Stimulated activated memory B cell treated with anti-CD40 and anti-IgM and Interleukin-4, amounts not matched to agents 10 μg/mL and 1 μg/mL and 100 μg/mL, for 72 hours (primary cell): Measurements from ENCODE around the gene KRT14.
"Not testable (repeated sequence)": the region's sequence is repeated elsewhere in the genome, so short reads cannot be mapped to it uniquely, and the experiment has no call there.

ENCODE experiments used
- ATAC-seq: fragments of 150-1000 bp; cut with Tn5 transposase; 2 replicates; pipeline ENCODE4 v1.10.0; 2021
- H3K27ac Mint-ChIP-seq: one replicate; pipeline ENCODE4 v1.8.0; 2022; ENCODE audit warnings: mild to moderate bottlenecking, mixed read lengths
- H3K27me3 Mint-ChIP-seq: one replicate; pipeline ENCODE4 v1.8.0; 2022; ENCODE audit warnings: mixed read lengths
- H3K36me3 Mint-ChIP-seq: one replicate; pipeline ENCODE4 v1.8.0; 2022; ENCODE audit warnings: mixed read lengths
- H3K4me1 Mint-ChIP-seq: one replicate; pipeline ENCODE4 v1.8.0; 2022; ENCODE audit warnings: mixed read lengths
- H3K4me3 Mint-ChIP-seq: one replicate; pipeline ENCODE4 v1.8.0; 2022; ENCODE audit warnings: mild to moderate bottlenecking, moderate library complexity, mixed read lengths
- H3K9me3 Mint-ChIP-seq: one replicate; pipeline ENCODE4 v1.8.0; 2022; ENCODE audit warnings: mixed read lengths

The KRT14 gene

DNA sequence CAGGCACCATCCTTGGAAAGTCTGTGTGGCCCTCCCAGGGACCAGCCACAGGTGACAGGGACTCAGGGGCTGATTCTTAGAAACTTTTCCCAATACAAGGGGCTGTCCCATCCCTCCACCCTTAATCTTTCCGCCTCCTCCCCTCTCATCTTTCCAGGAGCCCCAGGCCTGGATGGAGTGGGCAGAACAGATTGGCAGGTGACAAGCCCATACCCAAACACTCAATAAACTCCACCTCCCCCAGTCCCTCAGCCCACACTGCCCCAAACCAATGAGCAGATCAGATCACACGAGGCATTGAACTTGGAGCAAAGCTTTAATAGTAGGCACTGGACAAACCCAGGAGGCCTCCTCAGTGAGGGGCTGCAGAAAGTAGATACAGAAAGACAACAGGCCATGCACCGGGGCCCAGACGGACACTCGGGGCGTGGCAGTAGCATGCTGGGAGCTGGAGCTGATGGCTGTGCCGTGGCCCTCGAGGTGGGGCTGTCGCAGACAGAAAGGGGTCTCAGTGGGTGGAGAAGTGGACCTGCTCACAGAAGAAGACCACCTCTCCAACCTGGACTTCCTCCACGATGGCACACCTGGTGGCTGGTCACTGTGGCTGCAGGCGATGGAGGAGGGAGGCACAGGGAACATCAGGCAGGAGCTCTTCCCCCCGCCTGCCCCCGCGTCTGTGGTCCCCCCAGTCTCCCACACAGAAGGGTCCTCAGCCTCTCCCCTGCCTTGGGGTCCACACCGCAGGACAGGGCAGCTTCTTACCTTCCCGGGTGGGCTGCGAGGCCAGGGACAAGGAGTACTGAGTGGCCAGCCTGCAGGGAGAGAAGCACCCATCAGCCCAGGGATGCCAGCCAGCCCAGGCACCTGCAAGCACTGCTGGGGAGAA is 39.6 kb upstream of the KRT14 start:
- H3K27me3 Mint-ChIP-seq = peaks cover 58% of the 10 kb centered on the region
- H3K4me1 Mint-ChIP-seq, ATAC-seq, H3K36me3 Mint-ChIP-seq, H3K9me3 Mint-ChIP-seq, H3K27ac Mint-ChIP-seq, H3K4me3 Mint-ChIP-seq: not testable (repeated sequence)

DNA sequence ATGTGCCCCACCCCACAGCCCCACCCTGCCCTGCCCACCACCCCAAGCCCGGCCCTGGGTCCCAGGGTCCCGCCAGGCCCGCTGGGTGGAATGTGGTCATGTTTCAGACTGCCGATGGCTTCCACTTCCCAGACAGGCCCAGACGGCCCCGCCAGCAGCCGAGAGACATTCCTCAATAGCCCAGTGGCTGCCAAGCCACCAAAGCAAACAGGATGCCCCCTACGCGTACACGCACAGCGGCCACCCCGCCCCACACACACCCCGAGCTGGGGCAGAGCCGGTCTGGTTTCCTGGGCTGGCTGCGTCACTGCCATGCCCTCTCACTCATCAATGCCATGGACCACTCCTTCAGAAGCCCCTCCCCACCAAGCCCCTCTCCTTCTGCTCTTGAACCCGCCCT is 38.9 kb upstream of the KRT14 start:
- no peak for ATAC-seq
- H3K36me3 Mint-ChIP-seq = no peaks in the 10 kb centered on the region
- no peaks in the 10 kb centered on the region for H3K4me1 Mint-ChIP-seq
- H3K9me3 Mint-ChIP-seq = no peaks in the 10 kb centered on the region
- no peak overlapping the region for H3K27ac Mint-ChIP-seq
- H3K27me3 Mint-ChIP-seq = peaks cover 65% of the 10 kb centered on the region
- no peak overlapping the region for H3K4me3 Mint-ChIP-seq

DNA sequence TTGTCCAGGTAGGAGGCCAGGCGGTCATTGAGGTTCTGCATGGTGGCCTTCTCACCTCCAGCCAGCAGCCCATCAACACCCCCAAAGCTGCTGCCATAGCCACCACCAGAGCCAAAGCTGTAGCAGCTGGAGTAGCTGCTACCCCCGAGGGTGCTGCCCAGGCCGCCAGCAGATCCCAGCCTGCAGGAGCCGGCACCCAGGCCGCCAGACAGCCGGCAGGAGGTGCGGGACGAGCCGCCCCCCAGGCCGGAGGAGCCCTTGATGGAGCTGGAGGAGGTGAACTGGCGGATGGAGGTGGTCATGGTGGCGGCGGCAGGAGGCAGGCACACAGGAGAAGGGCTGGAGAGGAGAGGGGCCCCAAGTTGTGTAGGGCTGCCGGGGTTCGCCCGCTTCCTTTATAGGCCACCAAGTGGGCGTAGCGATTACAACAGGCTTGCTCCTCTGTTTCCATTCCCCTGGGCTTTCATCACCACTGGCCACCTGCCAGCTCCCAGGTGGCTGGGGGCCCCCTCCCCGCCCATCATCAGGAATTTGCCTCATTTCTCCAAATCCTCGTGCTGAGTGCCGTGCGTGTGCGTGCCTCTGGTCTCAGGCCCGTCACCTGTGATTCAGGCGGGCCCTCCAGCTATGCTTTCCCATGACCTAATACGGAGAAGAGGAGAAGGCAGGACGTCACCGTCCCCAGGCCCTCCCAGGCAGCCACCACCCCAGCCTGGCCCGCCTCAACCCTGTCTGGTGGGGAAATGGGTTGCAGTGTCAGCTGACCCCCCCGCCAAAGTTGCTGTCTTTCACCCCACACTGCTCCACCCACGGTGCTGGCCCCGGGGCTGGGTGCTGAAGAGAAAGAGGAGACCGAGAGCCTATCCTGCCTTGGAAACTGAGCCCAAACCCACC is 37.8 kb upstream of the KRT14 start, which contains the start of gene KRT17:
KRT17 (minus strand) TSS at position 368 of the 894 bp plus-strand sequence; CDS start at position 302, 66 bp downstream.
- H3K27ac Mint-ChIP-seq = no peak within 1 kb of the TSS
- no peaks in the 10 kb centered on the region for H3K9me3 Mint-ChIP-seq
- ATAC-seq = no peak
- no peaks in the 10 kb centered on the region for H3K36me3 Mint-ChIP-seq
- no peaks in the 10 kb centered on the region for H3K4me1 Mint-ChIP-seq
- peaks cover 76% of the 10 kb centered on the region for H3K27me3 Mint-ChIP-seq
- no peak within 1 kb of the TSS for H3K4me3 Mint-ChIP-seq

DNA sequence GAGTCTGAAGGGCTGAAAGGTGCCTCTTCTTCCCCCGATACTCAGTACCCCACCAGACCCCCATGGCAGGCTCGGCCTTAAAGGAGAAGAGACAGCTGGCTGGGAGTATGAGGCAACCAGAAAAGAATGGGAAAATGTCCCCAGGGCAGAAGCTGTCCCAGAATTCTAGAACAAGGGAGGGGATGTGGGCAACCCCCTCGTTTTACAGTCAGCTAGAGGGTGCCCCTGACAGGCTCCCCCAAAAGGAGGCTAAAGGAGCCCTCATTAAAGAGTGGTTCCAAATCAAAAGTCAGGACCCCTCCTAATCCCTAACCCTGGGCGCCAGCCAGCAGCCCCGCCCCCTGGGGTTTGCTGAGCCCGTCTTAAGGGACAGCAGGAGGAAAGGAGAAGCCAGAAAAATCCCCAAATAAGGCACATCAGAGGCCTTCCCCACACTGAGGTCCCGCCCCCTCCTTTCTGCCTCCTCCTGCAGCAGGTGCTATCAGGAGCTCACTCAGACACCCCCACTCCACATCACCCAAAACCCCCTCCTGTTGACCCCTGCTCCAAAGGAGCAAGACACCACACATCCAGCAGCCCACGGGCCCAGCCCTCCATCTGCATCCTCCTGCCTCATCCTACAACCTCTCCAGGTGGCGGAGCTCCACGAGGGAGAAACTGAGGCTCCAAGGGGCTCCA is 36.6 kb upstream of the KRT14 start:
- not testable (repeated sequence) for H3K4me3 Mint-ChIP-seq, H3K4me1 Mint-ChIP-seq, H3K27ac Mint-ChIP-seq, H3K9me3 Mint-ChIP-seq, H3K36me3 Mint-ChIP-seq, ATAC-seq
- H3K27me3 Mint-ChIP-seq = peaks cover 83% of the 10 kb centered on the region

DNA sequence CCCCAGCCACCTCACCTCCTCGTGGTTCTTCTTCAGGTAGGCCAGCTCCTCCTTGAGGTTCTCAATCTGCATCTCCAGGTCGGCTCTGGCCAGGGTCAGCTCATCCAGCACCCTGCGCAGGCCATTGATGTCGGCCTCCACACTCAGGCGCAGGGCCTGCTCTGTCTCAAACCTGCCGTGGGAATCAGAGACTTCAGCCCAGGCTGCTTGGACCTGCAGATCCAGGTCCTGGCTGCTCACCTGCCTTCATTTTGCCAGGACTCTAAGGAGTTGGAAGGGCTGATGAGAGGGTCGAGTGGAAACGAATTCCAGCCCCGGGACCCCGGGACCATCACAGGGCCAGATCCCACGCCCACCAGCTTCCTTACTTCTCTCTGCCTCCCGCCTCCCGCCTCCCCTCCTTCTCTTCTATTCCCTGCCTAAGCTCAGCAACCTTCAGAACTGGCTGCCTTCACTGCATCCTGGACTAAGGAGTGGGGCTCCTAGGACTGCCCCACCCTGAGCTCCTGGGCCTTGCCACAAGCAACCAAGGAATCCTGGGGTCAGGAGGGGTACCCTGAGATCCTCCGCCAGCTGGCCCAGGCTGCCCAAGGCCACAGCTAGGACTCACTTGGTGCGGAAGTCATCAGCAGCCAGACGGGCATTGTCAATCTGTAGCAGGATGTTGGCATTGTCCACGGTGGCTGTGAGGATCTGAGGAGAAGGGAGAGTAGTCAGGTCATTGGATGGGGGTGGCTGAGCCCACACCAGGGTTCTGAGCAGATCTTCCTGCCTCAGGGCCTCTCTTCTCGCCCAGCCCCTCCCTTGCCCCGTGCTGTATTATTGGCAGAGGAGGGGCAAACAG is 35.9 kb upstream of the KRT14 start:
- H3K27me3 Mint-ChIP-seq = peaks cover 87% of the 10 kb centered on the region
- H3K27ac Mint-ChIP-seq, H3K36me3 Mint-ChIP-seq, H3K4me1 Mint-ChIP-seq, H3K4me3 Mint-ChIP-seq, ATAC-seq, H3K9me3 Mint-ChIP-seq: not testable (repeated sequence)

DNA sequence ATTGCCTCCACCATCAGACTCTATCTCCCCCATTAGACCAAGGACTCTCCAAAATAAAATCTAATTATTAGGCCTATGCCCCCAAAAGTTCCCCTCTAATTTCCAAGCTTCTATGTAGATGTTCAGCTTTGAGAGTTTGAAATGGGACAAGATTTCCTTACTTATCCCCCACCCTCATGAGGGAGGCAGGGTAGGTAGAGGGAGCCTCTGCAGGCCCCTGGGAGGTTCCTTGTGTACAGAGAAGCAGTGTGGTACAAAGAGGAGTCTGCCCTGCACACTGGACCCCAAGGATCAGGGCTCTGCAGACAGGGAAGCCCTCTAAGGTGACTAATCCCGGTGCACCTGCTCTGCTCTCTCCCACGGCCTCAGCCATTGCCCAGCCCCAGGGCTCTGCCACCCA is 35.2 kb upstream of the KRT14 start:
- peaks cover 87% of the 10 kb centered on the region for H3K27me3 Mint-ChIP-seq
- no peak for ATAC-seq

DNA sequence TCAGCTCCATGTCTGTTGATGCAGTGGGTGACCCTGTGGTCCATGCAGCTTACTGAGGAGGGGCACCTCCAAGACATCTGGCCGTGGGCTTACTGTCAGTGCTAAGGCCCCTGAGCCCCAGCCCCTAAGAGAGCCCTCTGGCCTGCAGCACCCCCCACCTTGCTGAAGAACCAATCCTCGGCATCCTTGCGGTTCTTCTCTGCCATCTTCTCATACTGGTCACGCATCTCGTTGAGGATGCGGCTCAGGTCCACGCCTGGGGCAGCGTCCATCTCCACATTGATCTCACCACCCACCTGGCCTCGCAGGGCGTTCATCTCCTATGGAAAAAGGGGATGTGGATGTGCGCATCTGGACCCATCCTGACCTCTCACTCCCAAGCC is 34.7 kb upstream of the KRT14 start:
- not testable (repeated sequence) for H3K36me3 Mint-ChIP-seq, H3K4me3 Mint-ChIP-seq, H3K4me1 Mint-ChIP-seq, H3K27ac Mint-ChIP-seq, ATAC-seq, H3K9me3 Mint-ChIP-seq
- peaks cover 87% of the 10 kb centered on the region for H3K27me3 Mint-ChIP-seq

More for the DNA sequence above, 35.2 kb upstream of the KRT14 start:
- H3K36me3 Mint-ChIP-seq = no peaks in the 10 kb centered on the region
- no peaks in the 10 kb centered on the region for H3K4me1 Mint-ChIP-seq
- no peak overlapping the region for H3K4me3 Mint-ChIP-seq
- no peaks in the 10 kb centered on the region for H3K9me3 Mint-ChIP-seq
- H3K27ac Mint-ChIP-seq = no peak overlapping the region

DNA sequence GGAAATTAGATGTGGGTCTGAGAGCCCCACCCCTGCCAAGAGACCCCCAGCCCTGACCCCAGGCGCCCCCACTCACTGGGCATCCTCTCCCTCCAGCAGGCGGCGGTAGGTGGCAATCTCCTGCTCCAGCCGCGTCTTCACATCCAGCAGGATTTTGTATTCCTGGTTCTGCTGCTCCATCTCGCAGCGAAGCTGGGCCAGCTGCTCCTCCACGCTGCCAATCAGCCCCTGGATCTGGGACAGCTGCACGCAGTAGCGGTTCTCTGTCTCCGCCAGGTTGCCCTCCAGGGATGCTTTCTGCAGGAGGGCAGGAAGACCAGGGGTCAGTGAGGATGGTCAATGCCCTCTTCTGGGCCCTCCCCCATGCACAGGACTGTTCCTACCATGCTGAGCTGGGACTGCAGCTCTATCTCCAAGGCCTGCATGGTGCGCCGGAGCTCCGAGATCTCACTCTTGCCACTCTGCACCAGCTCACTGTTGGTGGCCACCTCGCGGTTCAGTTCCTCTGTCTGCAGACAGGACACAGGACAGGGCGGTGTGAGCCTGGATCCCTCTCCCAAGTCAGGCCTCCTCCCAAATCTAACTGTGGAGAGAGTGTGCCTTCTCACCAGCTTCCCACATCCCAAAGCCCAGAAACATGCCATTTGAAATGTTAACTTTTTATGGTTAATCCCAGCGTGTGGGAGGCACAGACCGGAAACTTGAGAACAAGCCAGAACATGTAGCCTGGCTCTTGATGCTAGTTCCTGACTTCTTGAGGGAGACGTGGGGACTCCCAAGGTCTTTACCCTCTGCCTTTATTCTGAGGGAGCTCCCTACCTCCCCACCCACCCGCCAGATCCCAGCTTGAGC is 34.1 kb upstream of the KRT14 start:
- Mint-ChIP-seq H3K27me3 (peaks cover 87% of the 10 kb centered on the region), H3K27ac (no peak overlapping the region), H3K4me3 (no peak overlapping the region), H3K4me1 (no peaks in the 10 kb centered on the region), H3K36me3 (no peaks in the 10 kb centered on the region), H3K9me3 (no peaks in the 10 kb centered on the region)
- no peak for ATAC-seq

DNA sequence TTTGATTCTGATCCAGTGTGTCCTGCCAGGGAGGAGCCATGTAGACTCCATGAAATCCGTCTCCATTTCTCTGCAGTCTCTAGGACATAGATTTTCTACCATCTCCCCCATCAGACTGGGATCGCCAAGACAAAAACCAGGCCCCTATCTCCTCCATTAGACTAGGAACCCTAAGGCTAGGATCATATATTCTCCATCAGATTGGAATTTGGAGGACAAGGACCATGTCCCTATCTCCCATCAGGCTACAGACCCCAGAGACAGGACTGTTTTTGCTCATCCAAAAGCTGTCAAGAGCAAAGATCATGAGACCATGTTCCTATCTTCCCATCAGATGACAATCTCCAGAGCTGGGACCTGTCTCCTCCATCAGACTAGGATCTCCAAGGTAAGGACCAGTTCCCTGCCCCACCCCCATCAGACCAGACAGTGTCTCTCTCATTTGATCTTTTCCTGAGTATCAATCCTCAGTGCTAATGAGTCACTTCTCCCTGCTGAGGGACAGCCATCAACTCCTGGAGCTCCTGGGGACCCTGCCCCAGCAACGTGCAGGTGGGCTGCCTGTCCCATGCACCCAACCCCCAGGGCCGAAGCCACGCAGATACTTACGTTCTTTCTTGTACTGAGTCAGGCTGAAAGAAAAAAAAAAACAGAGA is 33.4 kb upstream of the KRT14 start:
- ATAC-seq, H3K4me1 Mint-ChIP-seq, H3K4me3 Mint-ChIP-seq, H3K36me3 Mint-ChIP-seq, H3K27ac Mint-ChIP-seq, H3K9me3 Mint-ChIP-seq: not testable (repeated sequence)
- peaks cover 88% of the 10 kb centered on the region for H3K27me3 Mint-ChIP-seq

DNA sequence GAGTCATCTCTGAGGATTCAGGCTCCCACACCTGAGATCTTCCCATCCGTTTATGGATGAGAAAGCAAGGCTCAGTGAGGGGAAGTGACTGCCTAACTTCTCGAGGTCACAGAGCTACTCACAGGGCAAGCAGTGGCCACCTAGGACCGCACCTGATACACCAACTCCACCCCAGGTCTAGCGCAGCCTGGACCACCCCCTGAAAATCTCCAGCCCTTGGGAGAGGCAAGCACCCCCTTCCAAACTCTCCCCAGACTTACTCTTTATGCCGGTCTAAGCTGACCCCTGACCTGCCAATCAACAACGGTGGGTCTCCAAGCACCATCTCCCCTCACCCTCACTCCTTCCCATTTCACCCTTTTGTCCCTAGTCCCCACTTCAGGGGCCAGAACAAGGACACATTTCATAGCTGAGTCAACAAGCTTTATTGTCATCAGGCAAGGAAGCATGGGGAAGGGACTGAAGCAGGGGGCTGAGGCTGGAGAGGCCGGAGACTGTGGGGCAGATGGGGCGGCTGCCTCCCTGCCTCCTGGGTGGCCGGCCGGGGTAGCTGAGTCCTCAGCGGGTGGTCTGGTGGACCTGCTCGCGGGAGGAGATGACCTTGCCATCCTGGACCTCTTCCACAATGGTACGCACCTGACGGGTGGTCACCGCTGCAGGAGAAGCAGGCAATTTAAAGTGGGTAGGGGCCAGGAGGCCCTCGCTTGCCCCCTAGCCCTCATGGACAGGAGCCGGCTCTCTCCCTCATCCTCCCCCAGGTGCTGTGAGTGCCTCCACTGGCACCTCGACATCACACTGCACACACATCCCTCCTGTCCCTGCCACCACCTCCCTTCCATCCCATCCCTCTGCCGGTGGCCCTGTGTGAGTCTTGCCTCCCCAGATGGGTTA is 32.6 kb upstream of the KRT14 start:
- H3K4me3 Mint-ChIP-seq = no peak overlapping the region
- no peaks in the 10 kb centered on the region for H3K36me3 Mint-ChIP-seq
- peaks cover 88% of the 10 kb centered on the region for H3K27me3 Mint-ChIP-seq
- peak; percentile 16 for ATAC-seq
- H3K4me1 Mint-ChIP-seq = no peaks in the 10 kb centered on the region
- no peak overlapping the region for H3K27ac Mint-ChIP-seq
- H3K9me3 Mint-ChIP-seq = no peaks in the 10 kb centered on the region

DNA sequence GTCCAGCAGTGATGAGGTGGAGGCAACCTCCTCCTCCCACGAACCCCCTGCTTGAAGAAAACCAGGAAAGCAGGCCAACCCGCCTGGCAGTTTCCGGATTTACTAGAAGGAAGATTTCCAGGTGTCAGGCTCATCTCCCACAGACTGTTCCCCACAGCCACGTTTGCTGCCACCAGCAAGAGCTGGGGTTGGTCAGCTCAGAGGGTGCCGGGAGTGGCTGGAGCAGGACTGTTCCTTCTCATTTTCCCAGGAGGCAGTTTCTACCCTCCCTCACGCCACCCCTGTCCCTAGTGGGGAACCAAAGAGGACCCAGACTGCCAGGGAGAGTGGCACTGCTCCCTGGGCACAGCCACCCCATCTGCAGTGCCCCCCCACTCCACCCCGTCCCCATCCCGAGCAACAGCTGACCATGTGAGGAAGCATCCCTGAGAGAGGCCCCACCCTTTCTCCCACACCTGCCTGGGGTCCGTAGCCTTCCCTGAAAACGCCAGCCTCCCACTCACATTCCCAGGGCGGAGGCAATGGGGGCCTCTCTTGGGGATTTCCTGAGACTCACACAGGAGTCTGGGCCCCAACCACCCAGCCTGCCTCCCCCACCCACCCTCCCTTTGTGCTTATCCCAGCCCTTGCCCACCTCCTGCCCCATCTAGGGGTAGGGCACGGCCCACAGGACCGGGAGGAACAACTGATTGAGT is 31.8 kb upstream of the KRT14 start:
- H3K4me3 Mint-ChIP-seq = no peak overlapping the region
- no peak overlapping the region for H3K27ac Mint-ChIP-seq
- ATAC-seq = no peak
- peaks cover 90% of the 10 kb centered on the region for H3K27me3 Mint-ChIP-seq
- H3K4me1 Mint-ChIP-seq = no peaks in the 10 kb centered on the region
- H3K36me3 Mint-ChIP-seq = no peaks in the 10 kb centered on the region
- no peaks in the 10 kb centered on the region for H3K9me3 Mint-ChIP-seq

DNA sequence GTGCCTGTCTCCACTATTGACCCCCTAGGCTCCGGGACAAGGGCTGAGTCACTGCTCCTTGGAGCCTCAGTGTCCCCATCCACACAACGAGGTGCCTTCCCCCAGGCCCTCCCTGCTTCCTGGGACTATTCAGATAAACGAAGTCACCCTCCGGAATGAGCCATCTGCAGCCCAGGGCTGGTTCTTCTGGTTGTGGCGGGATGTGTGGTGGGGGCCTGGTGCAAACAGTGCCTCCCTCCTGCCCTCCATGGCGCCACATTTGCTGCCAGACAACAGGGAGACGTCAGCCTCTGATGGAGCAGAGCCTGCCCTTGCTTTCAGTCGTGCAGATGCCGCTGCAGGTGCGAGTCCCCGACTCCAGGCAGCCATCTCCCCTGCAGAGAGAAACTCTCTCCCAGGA is 31.0 kb upstream of the KRT14 start:
- H3K4me3 Mint-ChIP-seq = no peak overlapping the region
- peaks cover 88% of the 10 kb centered on the region for H3K27me3 Mint-ChIP-seq
- H3K4me1 Mint-ChIP-seq = no peaks in the 10 kb centered on the region
- no peak overlapping the region for H3K27ac Mint-ChIP-seq
- H3K9me3 Mint-ChIP-seq = no peaks in the 10 kb centered on the region
- no peaks in the 10 kb centered on the region for H3K36me3 Mint-ChIP-seq
- ATAC-seq = no peak
